Gastrocnemius medialis (tissue), 4 donors: ENCODE data around the gene NEMF.

ENCODE experiments used
- CTCF ChIP-seq, 5 experiments: fragments of 450-650 bp in 3 of 5; fragments of 200-600 bp in 2 of 5; sonication (generic) in 2 of 5; IDR thresholded peaks in 4 of 5; conservative IDR thresholded peaks in 1 of 5; 1 replicate in 4 of 5; 2 replicates in 1 of 5; pipeline ENCODE4 v1.5.1; 2016 to 2019; ENCODE audit warnings: antibody characterized with exemption in 5 of 5, mild to moderate bottlenecking in 3 of 5, moderate library complexity in 3 of 5
- POLR2A ChIP-seq, 2 donors: fragments of 450-650 bp; IDR thresholded peaks; one replicate each; pipeline ENCODE4 v1.6.1; 2017; ENCODE audit warnings: antibody characterized with exemption in 2 of 2, mild to moderate bottlenecking in 2 of 2, moderate library complexity in 2 of 2

GRCh38 chr14:49857427-49858003 is 4.9 kb upstream of the NEMF start:
- no peak for TF ChIP-seq CTCF (IDR thresholded peaks at IDR 0.05 in 4 of 5, conservative IDR thresholded peaks at IDR 0.05 in 1 of 5)
- TF ChIP-seq POLR2A (IDR thresholded peaks at IDR 0.05): peak in 1 of 2 donors; percentile 61
